GM12873 (cell line): ENCODE measurements around the gene UTP14C.

Experiments used
- TF ChIP-seq, protein P1 (sequence below): IDR thresholded peaks from 2 replicates; pipeline ENCODE4 v1.5.1; 2012; ENCODE audit warnings: low read depth, mild to moderate bottlenecking, moderate library complexity, low read length, control low read depth; ENCODE audit not compliant: insufficient read depth; ENCODE audit errors: missing control alignments

Gene UTP14C

DNA sequence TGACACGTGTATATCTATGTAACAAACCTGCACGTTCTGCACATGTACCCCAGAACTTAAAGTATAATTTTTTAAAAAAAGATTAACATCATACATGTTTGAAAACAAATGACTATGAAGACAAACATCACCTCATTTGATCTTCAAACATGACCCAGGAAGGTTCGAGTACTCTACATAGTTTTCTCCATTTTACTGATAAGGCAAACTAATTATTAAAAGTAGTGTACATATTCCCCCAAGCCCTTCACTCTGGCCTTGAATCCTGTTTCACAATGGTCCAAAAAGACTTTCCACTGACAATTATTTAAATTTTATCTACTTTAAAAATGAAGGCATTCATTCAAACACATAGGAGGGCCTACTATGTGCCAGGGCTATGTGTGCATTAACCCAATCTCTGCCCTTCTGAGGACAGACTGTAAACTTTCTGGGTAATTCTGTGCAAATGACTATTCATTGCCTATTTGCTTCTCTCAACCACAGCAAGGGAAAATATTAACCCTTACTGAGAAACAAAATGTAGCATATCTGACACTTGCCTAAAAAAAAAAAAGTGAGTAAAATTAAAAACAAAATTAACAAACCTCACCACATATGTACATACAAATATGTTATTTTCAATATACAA, 35.4 kb upstream of the UTP14C start:
- TF ChIP-seq, protein P1, sequence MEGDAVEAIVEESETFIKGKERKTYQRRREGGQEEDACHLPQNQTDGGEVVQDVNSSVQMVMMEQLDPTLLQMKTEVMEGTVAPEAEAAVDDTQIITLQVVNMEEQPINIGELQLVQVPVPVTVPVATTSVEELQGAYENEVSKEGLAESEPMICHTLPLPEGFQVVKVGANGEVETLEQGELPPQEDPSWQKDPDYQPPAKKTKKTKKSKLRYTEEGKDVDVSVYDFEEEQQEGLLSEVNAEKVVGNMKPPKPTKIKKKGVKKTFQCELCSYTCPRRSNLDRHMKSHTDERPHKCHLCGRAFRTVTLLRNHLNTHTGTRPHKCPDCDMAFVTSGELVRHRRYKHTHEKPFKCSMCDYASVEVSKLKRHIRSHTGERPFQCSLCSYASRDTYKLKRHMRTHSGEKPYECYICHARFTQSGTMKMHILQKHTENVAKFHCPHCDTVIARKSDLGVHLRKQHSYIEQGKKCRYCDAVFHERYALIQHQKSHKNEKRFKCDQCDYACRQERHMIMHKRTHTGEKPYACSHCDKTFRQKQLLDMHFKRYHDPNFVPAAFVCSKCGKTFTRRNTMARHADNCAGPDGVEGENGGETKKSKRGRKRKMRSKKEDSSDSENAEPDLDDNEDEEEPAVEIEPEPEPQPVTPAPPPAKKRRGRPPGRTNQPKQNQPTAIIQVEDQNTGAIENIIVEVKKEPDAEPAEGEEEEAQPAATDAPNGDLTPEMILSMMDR, result no peak

DNA sequence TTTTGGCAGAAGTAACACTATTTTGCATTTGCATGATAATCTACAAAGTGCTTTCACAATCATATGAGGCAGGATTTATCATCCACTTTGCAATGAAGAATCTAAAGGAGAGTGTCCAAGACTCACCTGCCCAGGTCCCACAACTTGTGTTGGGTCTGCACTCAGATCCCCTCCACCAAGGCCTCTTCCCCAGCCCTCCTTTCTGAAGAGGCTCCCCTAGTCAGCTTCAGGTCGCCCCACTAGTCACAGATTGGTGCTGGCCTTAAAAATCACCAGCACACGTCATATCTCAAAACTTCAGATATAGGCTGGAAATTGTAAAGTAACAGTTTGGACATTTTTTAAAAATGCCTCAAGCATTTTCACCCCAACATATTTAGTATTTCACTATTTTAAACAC, 30.8 kb upstream of the UTP14C start:
- TF ChIP-seq, protein P1, result no peak

DNA sequence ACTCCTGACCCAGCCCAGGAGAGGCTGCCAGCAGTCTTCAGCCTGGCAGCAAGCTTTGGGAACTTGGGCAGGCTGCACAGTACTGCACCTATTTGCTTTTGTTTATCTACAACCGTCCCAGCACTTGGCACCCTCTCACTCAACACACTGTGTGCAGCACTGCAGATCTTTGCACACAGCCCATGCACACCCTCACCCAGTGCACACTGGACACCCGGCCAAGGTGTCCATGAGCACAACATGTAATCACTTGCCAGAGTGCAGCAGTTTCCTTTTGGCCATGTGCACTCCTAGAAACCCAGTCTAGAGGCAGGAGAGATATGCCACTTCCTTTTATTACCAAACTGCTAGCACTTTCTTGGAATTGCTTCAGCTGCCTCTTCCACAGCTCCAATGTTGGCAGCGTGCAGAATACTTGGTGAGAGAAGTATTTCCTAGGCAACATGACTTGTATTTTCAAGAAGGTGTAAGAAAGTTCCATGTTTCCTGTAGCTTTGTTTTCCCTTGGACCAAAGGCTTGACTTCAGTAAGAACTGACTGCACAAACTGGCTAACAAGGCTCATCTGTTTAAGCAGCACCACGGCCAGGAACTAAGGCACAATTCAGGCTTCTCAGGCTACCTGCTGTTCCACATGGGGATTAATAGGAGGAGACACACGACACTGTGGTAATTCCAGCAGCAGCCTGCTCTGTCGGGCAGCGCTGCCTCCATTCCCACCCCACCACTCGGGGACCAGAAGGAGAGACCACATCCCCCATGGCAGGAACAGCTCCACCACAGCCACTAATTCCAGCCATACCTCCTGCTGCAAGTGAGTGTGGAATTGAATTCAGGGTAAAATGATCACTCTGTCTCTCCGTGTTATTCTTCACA, 28.6 kb upstream of the UTP14C start:
- TF ChIP-seq, protein P1, result no peak

DNA sequence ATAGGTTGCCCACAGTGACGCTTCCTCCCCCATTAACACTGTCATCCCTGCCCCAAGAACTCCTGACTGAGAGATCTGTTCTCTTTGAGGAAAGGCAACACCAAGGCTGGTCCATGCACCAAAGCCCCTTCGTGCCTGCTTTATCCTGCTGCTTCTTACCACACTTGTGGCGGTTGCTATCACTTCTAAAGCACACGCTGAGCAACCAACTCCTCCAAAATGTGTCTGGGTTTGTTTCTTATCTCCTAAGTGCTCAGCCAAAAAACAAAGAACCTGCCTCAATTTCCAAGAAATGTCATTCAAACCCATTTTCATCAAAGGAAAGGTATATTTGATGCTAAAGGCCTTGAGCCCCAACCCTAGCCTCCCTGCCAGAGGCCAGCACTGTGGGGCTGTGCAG, 27.9 kb upstream of the UTP14C start:
- TF ChIP-seq, protein P1, result no peak

DNA sequence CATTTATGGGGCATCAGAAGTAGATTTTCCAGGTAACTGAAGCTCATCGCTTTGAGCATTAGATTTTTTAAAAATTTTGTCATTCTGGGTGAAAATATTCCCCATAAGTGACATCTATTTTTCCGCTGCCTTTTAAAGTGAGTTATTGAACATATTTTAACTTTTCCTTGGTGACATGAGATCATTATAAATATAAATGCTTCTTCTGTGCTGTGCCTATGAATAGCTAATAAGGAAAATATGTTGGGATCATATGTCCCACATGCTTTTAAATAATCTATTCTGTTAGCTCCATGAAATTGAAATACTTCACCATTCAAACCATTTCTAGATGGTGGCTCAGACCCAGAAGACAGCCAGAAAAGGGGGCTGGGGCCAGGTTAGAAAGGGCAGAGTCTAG, 27.3 kb upstream of the UTP14C start:
- TF ChIP-seq, protein P1, result no peak

DNA sequence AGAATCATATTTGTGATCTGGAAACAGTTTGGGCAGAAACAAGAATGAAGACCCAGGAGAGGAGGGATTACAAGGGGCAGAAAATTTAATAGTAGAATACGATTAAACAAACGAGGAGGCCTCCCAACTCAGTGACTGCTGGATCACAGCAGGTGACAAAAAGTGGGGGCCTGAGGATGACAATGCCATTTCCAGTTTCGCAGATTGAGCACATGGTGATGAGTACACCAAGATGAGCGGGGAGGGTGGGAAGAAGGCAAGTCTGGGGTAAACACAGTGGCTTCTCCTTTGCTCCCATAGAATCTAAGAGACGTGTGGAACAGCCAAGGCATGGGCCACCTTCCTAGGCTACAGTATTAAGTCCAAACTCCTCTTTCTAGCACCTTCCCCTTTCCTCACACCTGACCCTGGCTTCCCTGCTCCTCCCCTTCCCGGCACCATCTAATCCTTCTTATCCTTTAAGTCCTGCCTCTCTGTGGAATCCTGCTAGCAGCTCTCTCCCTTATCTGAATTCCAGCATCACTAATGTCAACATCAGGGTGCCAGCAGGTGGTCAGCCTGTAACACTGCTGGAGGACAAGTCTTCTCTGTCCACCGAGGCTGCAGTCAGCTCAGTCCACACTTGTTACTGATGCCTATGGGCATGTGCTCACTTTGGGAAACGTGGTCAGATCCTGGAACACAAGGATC, 26.7 kb upstream of the UTP14C start:
- TF ChIP-seq, protein P1, result no peak
